ENCODE results near the gene C6orf15. TPM values are rescaled to one million over a fixed set of nuclear protein-coding genes. Genes with fewer than 3 reads are reported as not detected.
A peak's percentile ranks its signal among the peaks of the same experiment; 100 is the strongest.

The C6orf15 gene
- total RNA-seq = not detected

DNA sequence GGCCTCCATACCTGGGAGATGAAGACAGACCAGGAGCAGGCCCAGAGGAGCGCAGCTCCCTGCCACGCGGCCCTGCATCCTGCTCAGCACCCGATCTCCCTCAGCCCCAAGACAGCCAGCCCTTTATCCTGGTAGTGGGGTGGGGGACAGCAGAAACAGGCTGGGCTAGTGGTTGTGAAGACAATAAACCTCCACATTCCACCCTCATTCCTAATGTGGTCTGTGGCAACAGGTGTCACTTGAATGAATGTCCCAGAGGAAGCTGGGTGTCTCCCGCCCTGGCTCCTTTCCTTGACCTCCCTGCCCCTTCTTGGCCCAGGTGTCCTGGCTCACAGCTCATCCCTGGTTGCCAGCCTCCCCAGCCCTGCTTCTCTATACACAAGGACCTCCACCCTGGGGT, at the start of gene C6orf15:
Gene C6orf15, minus strand, starts transcription at position 98 of the 400 bp plus-strand sequence. Its CDS starts 20 bp downstream, at position 78.
- peaks cover 21 to 39% of the 10 kb centered on the region in 2 donors for H3K27me3 Mint-ChIP-seq
- H3K4me1 Mint-ChIP-seq (ENCODE audit: low read depth in 2 of 2) = peaks cover 0 to 2% of the 10 kb centered on the region in 2 donors
- H3K4me3 Mint-ChIP-seq = no peak within 1 kb of the TSS
- H3K27ac Mint-ChIP-seq = no peak within 1 kb of the TSS
- DNase-seq (ENCODE audit: low spot score) (no peak), ATAC-seq (no peak)
- H3K9me3 Mint-ChIP-seq = no peaks in the 10 kb centered on the region
- H3K36me3 Mint-ChIP-seq = no peaks in the 10 kb centered on the region

DNA sequence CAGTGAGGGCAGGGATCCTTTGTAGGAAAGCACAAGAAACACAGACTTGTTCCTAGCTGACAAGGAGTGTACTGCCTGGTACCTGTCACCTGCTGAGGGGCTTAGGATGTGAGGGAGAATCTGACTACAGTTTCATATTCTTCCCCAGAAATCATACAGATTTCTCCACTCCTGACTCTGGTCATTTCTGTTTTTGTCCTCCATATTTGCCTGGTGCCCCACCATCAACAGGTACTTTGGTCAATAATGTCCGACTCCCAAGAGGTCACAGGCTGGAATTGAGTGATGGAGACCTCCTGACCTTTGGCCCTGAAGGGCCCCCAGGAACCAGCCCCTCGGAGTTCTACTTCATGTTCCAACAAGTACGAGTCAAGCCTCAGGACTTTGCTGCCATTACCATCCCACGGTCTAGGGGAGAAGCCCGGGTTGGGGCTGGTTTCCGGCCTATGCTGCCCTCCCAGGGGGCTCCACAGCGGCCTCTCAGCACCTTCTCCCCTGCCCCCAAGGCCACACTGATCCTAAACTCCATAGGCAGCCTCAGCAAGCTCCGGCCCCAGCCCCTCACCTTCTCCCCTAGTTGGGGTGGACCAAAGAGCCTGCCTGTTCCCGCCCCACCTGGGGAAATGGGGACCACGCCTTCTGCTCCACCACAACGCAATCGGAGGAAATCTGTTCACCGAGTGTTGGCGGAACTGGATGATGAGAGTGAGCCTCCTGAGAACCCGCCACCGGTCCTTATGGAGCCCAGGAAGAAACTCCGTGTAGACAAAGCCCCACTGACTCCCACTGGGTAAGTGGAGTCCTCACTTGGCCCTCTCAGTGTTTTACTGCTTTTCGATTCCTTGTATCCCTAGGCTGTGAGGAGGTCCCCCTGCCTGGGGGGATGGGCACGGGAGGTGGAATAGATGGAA, 49.1 kb upstream of the C6orf15 start:
- DNase-seq (ENCODE audit: low spot score) = no peak
- Mint-ChIP-seq H3K27me3 (no peaks in the 10 kb centered on the region), H3K9me3 (no peaks in the 10 kb centered on the region), H3K36me3 (peaks cover 9% of the 10 kb centered on the region), H3K4me3 (peak overlapping the region; percentile 22), H3K27ac (peak overlapping the region in 1 of 2 donors; percentile 41), H3K4me1 (ENCODE audit: low read depth in 2 of 2) (peaks cover 11 to 26% of the 10 kb centered on the region in 2 donors)
- ATAC-seq = no peak

DNA sequence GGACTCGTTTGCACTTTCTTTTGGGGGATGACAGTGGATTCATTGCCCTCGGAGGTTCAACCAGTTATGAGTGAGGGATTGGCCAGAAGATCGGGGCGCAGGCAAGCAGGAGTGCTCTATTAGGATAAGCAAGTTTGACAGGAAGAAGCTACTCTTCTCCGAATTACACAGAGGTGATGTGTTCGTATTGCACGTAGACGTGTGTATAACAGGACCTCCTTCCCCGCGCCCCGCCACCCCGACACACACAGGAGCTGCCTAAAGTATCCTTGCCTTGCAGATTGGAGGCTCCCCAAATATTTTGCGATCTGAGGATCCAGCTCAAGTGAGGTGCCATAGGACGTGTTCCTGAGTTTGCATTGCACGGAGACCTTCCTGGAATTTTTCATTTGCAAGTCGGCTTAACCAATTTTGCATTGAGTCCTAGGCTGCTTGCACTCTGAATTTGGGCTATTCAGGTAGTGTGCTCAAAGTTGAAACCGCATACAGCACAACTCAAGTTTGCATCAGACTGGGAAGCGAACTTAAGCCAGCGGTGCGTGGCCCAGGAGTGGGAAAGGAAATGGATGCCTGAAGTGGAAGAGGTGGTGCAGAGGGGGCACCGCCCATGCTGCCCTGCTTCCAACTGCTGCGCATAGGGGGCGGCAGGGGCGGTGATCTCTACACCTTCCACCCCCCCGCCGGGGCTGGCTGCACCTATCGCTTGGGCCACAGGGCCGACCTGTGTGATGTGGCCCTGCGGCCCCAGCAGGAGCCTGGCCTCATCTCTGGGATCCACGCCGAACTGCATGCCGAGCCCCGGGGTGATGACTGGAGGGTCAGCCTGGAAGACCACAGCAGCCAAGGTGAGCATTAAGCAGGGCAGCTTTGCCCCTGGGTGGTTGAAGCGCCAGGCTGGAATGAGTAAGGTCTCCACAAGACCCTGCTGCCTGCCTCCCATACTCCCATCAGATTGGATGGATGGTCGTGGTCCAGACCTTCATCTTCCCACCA, 46.8 kb upstream of the C6orf15 start:
- H3K27me3 Mint-ChIP-seq = no peaks in the 10 kb centered on the region
- peaks cover 11 to 26% of the 10 kb centered on the region in 2 donors for H3K4me1 Mint-ChIP-seq (ENCODE audit: low read depth in 2 of 2)
- H3K9me3 Mint-ChIP-seq = no peaks in the 10 kb centered on the region
- peak overlapping the region; percentile 84 for H3K4me3 Mint-ChIP-seq
- DNase-seq (ENCODE audit: low spot score) (no peak), ATAC-seq (peak in 1 of 2 donors; percentile 29)
- H3K27ac Mint-ChIP-seq = peak overlapping the region; percentile 39 to 91
- H3K36me3 Mint-ChIP-seq = peaks cover 9% of the 10 kb centered on the region

DNA sequence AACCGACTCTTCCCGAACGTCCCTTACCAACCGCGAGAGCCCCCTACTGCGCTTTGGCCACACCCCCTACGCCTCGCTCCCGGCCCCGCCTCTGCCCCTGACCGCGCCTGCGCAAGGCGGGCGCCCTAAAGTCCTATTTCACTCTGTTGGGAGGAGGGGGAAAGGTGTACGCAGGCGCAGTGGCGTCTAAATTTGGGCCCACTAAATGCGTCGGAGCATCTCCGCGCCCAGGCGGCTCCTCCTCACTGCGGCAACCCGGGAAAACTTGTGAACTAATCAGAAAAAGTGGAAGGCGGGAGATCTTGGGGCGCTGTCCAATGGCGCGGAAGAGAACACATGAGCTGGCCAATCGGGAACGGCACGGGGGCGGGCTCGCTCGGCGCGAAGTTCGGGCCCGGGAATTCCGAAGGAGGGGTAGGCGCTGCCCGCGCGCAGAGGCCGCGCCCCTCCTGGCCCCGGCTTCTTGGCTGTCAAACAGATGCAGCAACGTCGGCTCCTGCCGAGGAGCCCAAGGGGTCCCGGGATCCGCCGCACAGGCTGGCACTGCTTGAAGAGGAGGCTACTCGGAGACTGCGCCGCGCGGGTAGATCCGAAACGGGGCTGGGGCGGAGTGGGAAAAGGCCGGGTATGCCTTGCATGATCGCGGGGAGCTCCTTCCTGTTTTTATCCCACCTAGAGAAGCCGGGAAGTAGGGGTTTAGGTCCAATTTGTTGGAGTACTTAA, 45.9 kb upstream of the C6orf15 start, which contains the start of gene TCF19:
Gene TCF19, plus strand, starts transcription at position 450 of the 723 bp plus-strand sequence. CDS start 881 bp downstream, outside the sequence.
- ATAC-seq (peak; percentile 95 to 97), DNase-seq (ENCODE audit: low spot score) (peak; percentile 99)
- peaks cover 5% of the 10 kb centered on the region for H3K36me3 Mint-ChIP-seq
- H3K27ac Mint-ChIP-seq = peak within 1 kb of the TSS; percentile 39 to 91
- H3K9me3 Mint-ChIP-seq = no peaks in the 10 kb centered on the region
- H3K27me3 Mint-ChIP-seq = no peaks in the 10 kb centered on the region
- peak within 1 kb of the TSS; percentile 84 for H3K4me3 Mint-ChIP-seq
- peaks cover 11 to 26% of the 10 kb centered on the region in 2 donors for H3K4me1 Mint-ChIP-seq (ENCODE audit: low read depth in 2 of 2)

DNA sequence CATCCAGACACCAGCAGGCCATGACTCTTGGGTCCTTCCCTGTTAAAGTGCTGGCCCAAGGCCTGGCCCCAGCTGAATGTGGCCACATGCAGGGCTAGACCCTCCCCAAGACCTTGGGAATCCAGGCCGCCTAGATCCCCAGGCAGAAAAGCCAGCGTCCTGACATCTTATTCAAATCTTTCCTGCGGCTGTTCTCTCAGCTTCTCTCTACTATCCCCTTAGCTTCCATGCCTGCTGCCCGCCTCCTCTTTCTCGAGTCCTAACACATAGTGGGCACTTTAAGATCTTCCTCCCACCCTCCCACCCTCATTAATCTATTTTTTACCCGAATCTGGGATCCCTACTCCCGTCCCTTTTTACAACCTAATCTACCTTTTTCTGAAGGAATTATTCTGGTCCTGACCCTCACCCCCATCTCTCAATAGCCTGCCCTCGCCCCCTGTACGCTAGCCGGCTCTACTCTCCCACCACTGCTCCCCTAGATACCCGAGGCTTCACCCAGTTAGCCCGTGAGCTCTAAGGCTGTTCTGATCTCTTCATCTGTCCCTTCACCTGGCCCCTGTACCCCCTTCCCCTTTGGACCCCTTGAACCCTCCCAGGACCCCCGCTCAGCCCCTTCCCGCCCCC, 45.3 kb upstream of the C6orf15 start, which contains the start of gene CCHCR1:
Gene CCHCR1, minus strand, starts transcription at position 290 of the 627 bp plus-strand sequence. Its CDS starts 202 bp downstream, at position 88.
- Mint-ChIP-seq H3K4me1 (ENCODE audit: low read depth in 2 of 2) (peaks cover 11 to 26% of the 10 kb centered on the region in 2 donors), H3K9me3 (no peaks in the 10 kb centered on the region), H3K27me3 (no peaks in the 10 kb centered on the region), H3K36me3 (no peaks in the 10 kb centered on the region), H3K4me3 (peak within 1 kb of the TSS; percentile 84), H3K27ac (peak within 1 kb of the TSS; percentile 39 to 91)
- ATAC-seq (peak in 1 of 2 donors; percentile 11), DNase-seq (ENCODE audit: low spot score) (no peak)

DNA sequence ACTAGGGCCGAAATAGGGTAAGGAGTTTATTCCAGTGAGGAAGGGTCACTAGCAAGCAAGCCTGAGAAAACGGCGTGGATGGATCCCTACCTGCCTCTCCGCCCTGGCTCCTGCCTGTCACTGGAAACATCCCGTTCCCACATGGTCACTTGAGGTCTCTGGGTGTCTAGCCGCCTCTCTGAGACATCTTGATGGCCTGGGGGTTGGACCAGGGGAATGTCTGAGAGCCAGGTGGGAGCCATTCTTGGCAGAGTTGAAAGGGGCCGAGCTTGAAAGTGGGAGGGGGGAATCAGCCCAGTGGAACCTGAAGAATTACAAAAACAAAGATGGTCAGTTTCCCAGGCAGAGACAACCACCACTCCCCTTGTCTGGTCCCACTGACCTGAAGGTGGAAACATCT, 44.3 kb upstream of the C6orf15 start:
- DNase-seq (ENCODE audit: low spot score) (no peak), ATAC-seq (no peak)
- peak overlapping the region; percentile 84 for H3K4me3 Mint-ChIP-seq
- no peaks in the 10 kb centered on the region for H3K27me3 Mint-ChIP-seq
- H3K36me3 Mint-ChIP-seq = no peaks in the 10 kb centered on the region
- peaks cover 11 to 23% of the 10 kb centered on the region in 2 donors for H3K4me1 Mint-ChIP-seq (ENCODE audit: low read depth in 2 of 2)
- peak overlapping the region in 1 of 2 donors; percentile 91 for H3K27ac Mint-ChIP-seq
- no peaks in the 10 kb centered on the region for H3K9me3 Mint-ChIP-seq

DNA sequence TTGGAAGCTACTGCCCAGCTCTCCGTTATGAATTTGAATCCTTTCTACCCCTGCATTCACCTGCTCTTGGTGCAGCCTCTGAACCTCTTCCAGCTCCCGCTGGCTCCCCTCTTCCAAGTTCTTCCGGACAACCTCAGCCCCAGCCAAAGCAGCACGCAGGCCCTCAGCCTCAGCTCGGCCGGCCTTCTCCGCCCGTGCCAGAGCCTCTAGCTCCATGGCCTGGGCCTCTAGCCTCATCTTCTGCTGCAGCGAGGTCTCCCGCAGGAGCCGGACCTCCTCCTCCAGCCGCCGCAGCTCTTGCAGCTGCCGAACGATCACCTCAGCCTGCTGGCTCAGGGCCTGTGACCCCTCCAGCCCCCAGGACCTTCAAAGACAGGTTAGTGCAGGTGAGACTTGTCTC, 42.1 kb upstream of the C6orf15 start:
- Mint-ChIP-seq H3K27me3 (no peaks in the 10 kb centered on the region), H3K9me3 (no peaks in the 10 kb centered on the region), H3K4me1 (ENCODE audit: low read depth in 2 of 2) (peaks cover 11 to 18% of the 10 kb centered on the region in 2 donors), H3K4me3 (no peak overlapping the region), H3K36me3 (no peaks in the 10 kb centered on the region), H3K27ac (no peak overlapping the region)
- DNase-seq (ENCODE audit: low spot score) (no peak), ATAC-seq (no peak)

DNA sequence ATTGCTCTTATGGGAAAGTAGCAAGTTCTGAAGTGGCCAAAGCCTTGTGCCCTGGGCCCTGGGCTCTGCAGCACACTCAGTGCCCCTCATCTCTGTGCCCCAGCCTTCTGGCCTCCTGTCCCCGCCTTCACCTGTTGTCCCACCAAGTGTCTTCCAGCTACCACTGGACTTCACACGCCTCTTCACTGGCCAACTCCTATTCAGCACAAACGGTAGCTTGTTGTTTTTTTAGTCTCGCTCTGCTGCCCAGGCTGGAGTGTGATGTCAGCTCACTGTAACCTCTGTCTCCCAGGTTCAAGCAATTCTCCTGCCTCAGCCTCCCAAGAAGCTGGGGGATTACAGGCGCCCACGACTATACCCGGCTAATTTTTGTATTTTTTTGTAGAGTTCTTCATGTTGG, 40.4 kb upstream of the C6orf15 start:
- no peak for DNase-seq (ENCODE audit: low spot score)
- H3K4me3 Mint-ChIP-seq = no peak overlapping the region
- no peaks in the 10 kb centered on the region for H3K9me3 Mint-ChIP-seq
- H3K27ac Mint-ChIP-seq = no peak overlapping the region
- H3K4me1 Mint-ChIP-seq (ENCODE audit: low read depth in 2 of 2) = peaks cover 7 to 8% of the 10 kb centered on the region in 2 donors
- ATAC-seq = no peak
- H3K36me3 Mint-ChIP-seq = no peaks in the 10 kb centered on the region
- no peaks in the 10 kb centered on the region for H3K27me3 Mint-ChIP-seq

DNA sequence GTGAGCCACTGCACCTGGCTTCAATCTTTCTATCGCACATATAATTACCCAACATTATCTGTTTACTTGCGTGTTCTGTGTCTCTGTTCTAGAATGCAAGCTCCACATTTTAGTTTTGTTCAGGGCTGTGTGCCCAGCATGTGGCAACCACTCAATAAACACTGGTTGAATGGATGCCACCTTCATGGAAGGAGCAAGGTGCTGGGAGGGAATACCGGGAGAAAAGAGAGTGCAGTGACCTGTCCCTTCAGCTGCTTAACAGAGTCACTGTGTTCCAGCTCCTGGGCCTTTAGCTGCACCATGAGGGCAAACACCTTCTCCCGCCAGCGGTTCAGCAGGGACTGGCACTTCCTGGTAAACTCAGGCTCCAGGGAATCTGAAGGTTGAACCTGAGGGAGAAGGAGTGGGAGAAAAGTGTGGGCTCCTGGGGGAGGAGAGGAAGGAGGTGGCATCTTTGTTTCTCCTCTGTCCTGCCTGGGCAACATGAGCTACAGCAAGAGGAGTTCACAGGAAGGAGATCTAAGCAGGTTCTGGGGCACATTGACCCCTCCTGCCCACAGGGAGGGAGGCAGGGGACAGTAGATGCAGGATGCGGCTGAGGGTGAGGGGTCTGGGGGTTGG, 37.6 kb upstream of the C6orf15 start:
- Mint-ChIP-seq H3K4me3 (no peak overlapping the region), H3K27ac (no peak overlapping the region)

DNA sequence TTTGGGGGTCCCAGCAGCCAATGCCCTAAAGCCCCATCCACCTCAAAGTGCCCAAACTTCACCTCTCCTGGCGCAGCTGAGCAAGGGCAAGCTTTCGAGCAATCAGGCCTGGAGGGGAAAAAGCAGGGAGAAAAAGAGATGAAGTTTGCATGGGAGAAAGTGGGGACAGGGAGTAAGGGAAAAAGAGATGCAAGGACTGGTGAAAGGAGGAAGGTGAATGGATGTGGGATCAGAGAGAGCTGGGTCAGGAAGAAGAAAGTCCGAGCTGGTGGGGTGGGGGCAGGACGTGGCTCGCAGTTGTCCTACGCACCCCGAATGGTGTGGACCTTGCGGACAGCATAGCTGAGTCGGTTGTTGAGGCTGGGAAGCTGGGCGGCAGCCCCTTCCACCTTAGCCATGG, 33.0 kb upstream of the C6orf15 start:
- no peak for DNase-seq (ENCODE audit: low spot score)
- no peaks in the 10 kb centered on the region for H3K4me1 Mint-ChIP-seq (ENCODE audit: low read depth in 2 of 2)
- no peaks in the 10 kb centered on the region for H3K9me3 Mint-ChIP-seq
- ATAC-seq = no peak
- no peak overlapping the region for H3K4me3 Mint-ChIP-seq
- H3K27ac Mint-ChIP-seq = no peak overlapping the region
- no peaks in the 10 kb centered on the region for H3K36me3 Mint-ChIP-seq
- no peaks in the 10 kb centered on the region for H3K27me3 Mint-ChIP-seq

More for the DNA sequence above, 37.6 kb upstream of the C6orf15 start:
- no peak for ATAC-seq
- DNase-seq (ENCODE audit: low spot score) = no peak
- H3K36me3 Mint-ChIP-seq = no peaks in the 10 kb centered on the region
- H3K27me3 Mint-ChIP-seq = no peaks in the 10 kb centered on the region
- no peaks in the 10 kb centered on the region for H3K4me1 Mint-ChIP-seq (ENCODE audit: low read depth in 2 of 2)
- H3K9me3 Mint-ChIP-seq = no peaks in the 10 kb centered on the region

DNA sequence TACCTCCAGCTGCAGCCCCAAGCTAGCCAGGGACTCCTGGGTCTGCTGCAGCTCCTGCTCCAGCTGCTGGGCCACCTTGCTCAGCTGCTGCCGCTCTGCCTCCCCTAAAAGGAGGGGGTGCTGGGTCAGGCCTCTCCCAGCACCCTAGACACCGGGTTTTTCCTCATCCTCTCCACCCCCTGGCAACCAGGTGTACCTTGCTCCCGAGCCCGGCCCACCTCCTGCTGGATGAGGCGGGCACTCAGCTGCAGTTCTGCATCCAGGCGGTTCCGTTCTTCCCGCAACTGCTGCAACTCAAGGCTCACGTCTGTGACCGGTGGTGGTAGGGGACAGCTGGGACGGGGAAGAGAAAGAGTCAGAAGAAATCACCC, 32.6 kb upstream of the C6orf15 start:
- Mint-ChIP-seq H3K9me3 (no peaks in the 10 kb centered on the region), H3K36me3 (no peaks in the 10 kb centered on the region), H3K4me1 (ENCODE audit: low read depth in 2 of 2) (no peaks in the 10 kb centered on the region), H3K4me3 (no peak overlapping the region), H3K27ac (no peak overlapping the region), H3K27me3 (no peaks in the 10 kb centered on the region)
- DNase-seq (ENCODE audit: low spot score) (no peak), ATAC-seq (no peak)

DNA sequence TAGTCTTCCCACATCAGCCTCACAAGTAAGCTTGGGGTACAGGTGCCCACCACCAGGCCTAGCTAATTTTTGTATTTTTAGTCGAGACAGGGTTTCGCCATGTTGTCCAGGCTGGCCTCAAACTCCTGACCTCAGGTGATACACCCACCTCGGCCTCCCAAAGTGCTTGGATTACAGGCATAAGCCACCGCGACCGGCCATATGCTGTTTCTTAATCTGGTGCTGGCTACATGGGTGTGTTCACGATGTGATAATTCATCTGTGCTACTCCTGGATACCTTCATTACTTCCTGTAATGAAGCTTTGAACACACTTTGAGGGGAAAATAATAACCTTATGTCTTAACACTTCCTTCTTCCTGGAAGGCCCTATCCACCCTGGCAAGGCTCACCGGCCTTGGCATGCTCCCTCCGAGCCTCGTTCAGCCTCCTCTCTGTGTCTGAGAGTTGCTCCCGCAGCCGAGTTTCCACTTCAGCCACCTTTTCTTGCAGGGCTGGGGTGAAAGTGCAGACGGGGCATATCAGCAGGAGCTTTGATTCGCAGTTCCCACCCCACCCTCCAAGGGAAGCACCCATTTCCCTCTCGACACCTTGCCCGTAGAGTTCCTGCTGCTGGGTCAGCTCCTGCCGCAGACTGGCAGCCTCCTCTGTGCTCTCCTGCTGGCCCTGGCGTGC, 32.1 kb upstream of the C6orf15 start:
- H3K27ac Mint-ChIP-seq = no peak overlapping the region
- no peaks in the 10 kb centered on the region for H3K9me3 Mint-ChIP-seq
- ATAC-seq = no peak
- H3K27me3 Mint-ChIP-seq = no peaks in the 10 kb centered on the region
- H3K4me1 Mint-ChIP-seq (ENCODE audit: low read depth in 2 of 2) = no peaks in the 10 kb centered on the region
- H3K36me3 Mint-ChIP-seq = no peaks in the 10 kb centered on the region
- H3K4me3 Mint-ChIP-seq = no peak overlapping the region
- DNase-seq (ENCODE audit: low spot score) = no peak

All from natural killer cell treated with Interleukin-12 subunit alpha and Interleukin-12 subunit beta and Interleukin-15 and Interleukin-18, amount 100 ng/mL, for 72 hours (primary cell).